GM21360 (cell line): ENCODE results near the gene TIMELESS.
"Not testable (repeated sequence)": the region's sequence is repeated elsewhere in the genome, so short reads cannot be mapped to it uniquely, and the experiment has no call there.

ENCODE experiments used
- ATAC-seq: cut with Tn5 transposase; IDR thresholded peaks from one replicate; pipeline ENCODE4 v1.9.1; 2021; ENCODE audit warnings: mild to moderate bottlenecking, moderate library complexity; ENCODE audit not compliant: unreplicated experiment

The TIMELESS gene

GRCh38 chr12:56411781-56412639 lies 37.2 kb downstream of the TIMELESS start:
- no peak for ATAC-seq

GRCh38 chr12:56410768-56411167 lies 38.5 kb downstream of the TIMELESS start:
- no peak for ATAC-seq

- no peak for ATAC-seq
Measured at GRCh38 chr12:56408799-56409417, 40.3 kb downstream of the TIMELESS start.

GRCh38 chr12:56404227-56404626 lies 45.0 kb downstream of the TIMELESS start:
- ATAC-seq, result not testable (repeated sequence)

- ATAC-seq, result not testable (repeated sequence)
Measured at GRCh38 chr12:56401612-56402011, 47.6 kb downstream of the TIMELESS start.

GRCh38 chr12:56401125-56401524 lies 48.1 kb downstream of the TIMELESS start:
- not testable (repeated sequence) for ATAC-seq

GRCh38 chr12:56399466-56399865 lies 49.8 kb downstream of the TIMELESS start:
- ATAC-seq, result not testable (repeated sequence)

GRCh38 chr12:56398324-56398723 lies 50.9 kb downstream of the TIMELESS start:
- no peak for ATAC-seq

GRCh38 chr12:56392331-56392730 lies 56.9 kb downstream of the TIMELESS start:
- no peak for ATAC-seq

GRCh38 chr12:56391721-56392120 lies 57.5 kb downstream of the TIMELESS start:
- no peak for ATAC-seq

- ATAC-seq, result no peak
Measured at GRCh38 chr12:56389412-56389811, 59.8 kb downstream of the TIMELESS start.

GRCh38 chr12:56387152-56387736 lies 62.0 kb downstream of the TIMELESS start:
- ATAC-seq, result no peak

GRCh38 chr12:56385873-56386272 lies 63.4 kb downstream of the TIMELESS start:
- ATAC-seq, result no peak

- no peak for ATAC-seq
Measured at GRCh38 chr12:56382611-56383010, 66.6 kb downstream of the TIMELESS start.

GRCh38 chr12:56377989-56378316 lies 71.3 kb downstream of the TIMELESS start:
- no peak for ATAC-seq

- ATAC-seq, result no peak
Measured at GRCh38 chr12:56377310-56377988, 71.8 kb downstream of the TIMELESS start.

- ATAC-seq, result peak; percentile 69
Measured at GRCh38 chr12:56375598-56376434, 73.4 kb downstream of the TIMELESS start.

GRCh38 chr12:56374726-56375597 lies 74.3 kb downstream of the TIMELESS start:
- ATAC-seq, result peak; percentile 32

GRCh38 chr12:56373515-56373914 lies 75.7 kb downstream of the TIMELESS start:
- no peak for ATAC-seq

GRCh38 chr12:56366948-56367347 lies 82.3 kb downstream of the TIMELESS start:
- no peak for ATAC-seq
